Smooth muscle cell (in vitro differentiated cells): ENCODE data around the gene ZMYM3. TPM values are rescaled to one million over a fixed set of nuclear protein-coding genes. Genes with fewer than 3 reads are reported as not detected.
A peak's percentile ranks its signal among the peaks of the same experiment; 100 is the strongest.

Source experiments
- DNase-seq: peaks from one replicate; lab custom pipeline; 2025; ENCODE audit not compliant: unreplicated experiment; lab: John Stamatoyannopoulos, UW
- H2AFZ ChIP-seq: fragments of 200-600 bp; sonication (generic); 2 replicates; pipeline ENCODE4 v1.6.0; 2016; ENCODE audit warnings: antibody characterized with exemption, low read depth, mild to moderate bottlenecking
- H3F3A ChIP-seq: fragments of 200-600 bp; sonication (generic); 2 replicates; pipeline ENCODE4 v1.6.0; 2017; ENCODE audit warnings: antibody characterized with exemption, low read depth
- H3K27ac ChIP-seq: fragments of 200-600 bp; sonication (generic); 2 replicates; pipeline ENCODE4 v1.5.1; 2016; ENCODE audit warnings: low read depth, mild to moderate bottlenecking
- H3K27me3 ChIP-seq: fragments of 200-600 bp; sonication (generic); 2 replicates; pipeline ENCODE4 v1.6.1; 2016; ENCODE audit warnings: low read depth, mild to moderate bottlenecking
- H3K36me3 ChIP-seq: fragments of 200-600 bp; sonication (generic); 2 replicates; pipeline ENCODE4 v1.5.1; 2016; ENCODE audit warnings: low read depth
- H3K4me1 ChIP-seq: fragments of 200-600 bp; sonication (generic); 2 replicates; pipeline ENCODE4 v1.5.1; 2016; ENCODE audit warnings: low read depth
- H3K4me2 ChIP-seq: fragments of 200-600 bp; sonication (generic); 2 replicates; pipeline ENCODE4 v1.6.0; 2016; ENCODE audit warnings: mild to moderate bottlenecking
- H3K4me3 ChIP-seq: fragments of 200-600 bp; sonication (generic); 2 replicates; pipeline ENCODE4 v1.5.1; 2016; ENCODE audit warnings: mild to moderate bottlenecking
- H3K79me2 ChIP-seq: fragments of 200-600 bp; sonication (generic); 2 replicates; pipeline ENCODE4 v1.6.0; 2016; ENCODE audit warnings: low read depth, mild to moderate bottlenecking
- H3K9ac ChIP-seq: fragments of 200-600 bp; sonication (generic); 2 replicates; pipeline ENCODE4 v1.6.0; 2016; ENCODE audit warnings: low read depth
- H3K9me3 ChIP-seq: fragments of 200-600 bp; sonication (generic); replicated peaks from 2 replicates; pipeline ENCODE4 v1.5.1; 2016; ENCODE audit warnings: low read depth
- H4K20me1 ChIP-seq: fragments of 200-600 bp; sonication (generic); 2 replicates; pipeline ENCODE4 v1.6.0; 2016; ENCODE audit warnings: low read depth
- WGBS: methylation state at CpG from one replicate; pipeline ENCODE4 v1.1.7; 2016; ENCODE audit warnings: low lambda C conversion rate; 5-methylcytosine and 5-hydroxymethylcytosine counted together
- polyA plus RNA-seq: library from polyadenylated mRNA; unstranded; fragments of >200 nt; fragmentation: Nextera tagmentation; extraction: Ambion mirVana; gene quantifications from 2 replicates; pipeline ENCODE4 v1.2.1, GENCODE V29; 2016
- total RNA-seq: library from RNA; depleted of rRNA; stranded (reverse); fragments of >200 nt; gene quantifications from 2 replicates; pipeline ENCODE4 v1.2.3, GENCODE V29; 2014
- TF ChIP-seq, protein P1 (sequence below): fragments of 200-600 bp; sonication (generic); IDR thresholded peaks from 2 replicates; pipeline ENCODE4 v1.5.1; 2017; ENCODE audit warnings: borderline replicate concordance, mild to moderate bottlenecking, antibody characterized with exemption; ENCODE audit not compliant: insufficient read depth, poor library complexity, severe bottlenecking

Gene ZMYM3
- total and polyA plus RNA-seq, 2 experiments from 2014 or later: 9.0 to 29.5 TPM

DNA sequence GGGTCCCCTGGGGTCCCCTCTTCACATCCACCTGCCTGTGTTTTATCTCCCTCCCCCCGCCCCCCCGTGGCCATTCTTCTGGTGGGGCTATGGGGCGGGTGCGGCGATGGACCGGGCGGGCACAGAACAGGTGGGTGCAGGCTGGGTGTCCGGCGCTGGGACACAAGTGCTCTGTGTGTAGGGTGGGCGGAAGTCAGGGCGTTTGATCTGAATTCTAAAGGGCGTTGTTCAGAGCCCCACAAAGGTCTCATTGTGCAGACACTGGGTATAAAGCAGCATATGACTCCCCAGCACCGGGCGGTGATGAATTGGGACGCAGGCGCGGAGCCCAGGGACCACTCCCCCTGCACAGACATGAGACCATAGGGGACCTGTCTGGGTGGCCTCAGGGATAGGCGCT lies 31.0 kb downstream of the ZMYM3 start, which contains the start of gene GJB1:
Gene GJB1, plus strand, starts transcription at position 296 of the 400 bp plus-strand sequence. CDS start 484 bp downstream, outside the sequence.
- H3K9ac ChIP-seq: no peak within 1 kb of the TSS
- no peaks in the 10 kb centered on the region for H3K27me3 ChIP-seq
- H3K4me2 ChIP-seq: no peak within 1 kb of the TSS
- no peak within 1 kb of the TSS for H2AFZ ChIP-seq
- H3K36me3 ChIP-seq: no peaks in the 10 kb centered on the region
- TF ChIP-seq, protein P1, sequence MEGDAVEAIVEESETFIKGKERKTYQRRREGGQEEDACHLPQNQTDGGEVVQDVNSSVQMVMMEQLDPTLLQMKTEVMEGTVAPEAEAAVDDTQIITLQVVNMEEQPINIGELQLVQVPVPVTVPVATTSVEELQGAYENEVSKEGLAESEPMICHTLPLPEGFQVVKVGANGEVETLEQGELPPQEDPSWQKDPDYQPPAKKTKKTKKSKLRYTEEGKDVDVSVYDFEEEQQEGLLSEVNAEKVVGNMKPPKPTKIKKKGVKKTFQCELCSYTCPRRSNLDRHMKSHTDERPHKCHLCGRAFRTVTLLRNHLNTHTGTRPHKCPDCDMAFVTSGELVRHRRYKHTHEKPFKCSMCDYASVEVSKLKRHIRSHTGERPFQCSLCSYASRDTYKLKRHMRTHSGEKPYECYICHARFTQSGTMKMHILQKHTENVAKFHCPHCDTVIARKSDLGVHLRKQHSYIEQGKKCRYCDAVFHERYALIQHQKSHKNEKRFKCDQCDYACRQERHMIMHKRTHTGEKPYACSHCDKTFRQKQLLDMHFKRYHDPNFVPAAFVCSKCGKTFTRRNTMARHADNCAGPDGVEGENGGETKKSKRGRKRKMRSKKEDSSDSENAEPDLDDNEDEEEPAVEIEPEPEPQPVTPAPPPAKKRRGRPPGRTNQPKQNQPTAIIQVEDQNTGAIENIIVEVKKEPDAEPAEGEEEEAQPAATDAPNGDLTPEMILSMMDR: no peak
- H4K20me1 ChIP-seq: no peaks in the 10 kb centered on the region
- no peak within 1 kb of the TSS for H3K27ac ChIP-seq
- no peaks in the 10 kb centered on the region for H3K79me2 ChIP-seq
- H3F3A ChIP-seq: no peaks in the 10 kb centered on the region
- H3K4me3 ChIP-seq: no peak within 1 kb of the TSS
- DNase-seq: no peak
- WGBS: 75% methylated on average over 9 of the region's 18 CpGs
- H3K4me1 ChIP-seq: no peaks in the 10 kb centered on the region
- no peaks in the 10 kb centered on the region for H3K9me3 ChIP-seq

DNA sequence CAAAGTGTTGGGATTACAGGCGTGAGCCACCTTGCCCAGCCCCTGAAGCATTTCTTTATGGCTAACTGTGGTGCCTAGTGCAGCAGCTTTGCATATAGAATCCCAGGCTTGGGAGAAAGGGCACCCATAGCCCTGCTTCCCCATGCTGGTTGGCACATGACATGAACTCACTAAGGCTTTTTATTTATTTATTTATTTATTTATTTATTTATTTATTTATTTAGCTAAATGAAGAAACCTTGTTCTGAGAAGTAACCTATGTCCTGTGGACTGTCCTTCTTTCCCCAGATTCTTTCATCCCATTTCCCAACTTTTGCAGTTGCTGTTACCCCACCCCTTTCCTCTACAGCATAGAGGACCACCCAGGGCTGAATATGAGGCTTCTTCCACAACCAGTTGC lies 32.8 kb downstream of the ZMYM3 start:
- H3K9me3 ChIP-seq: no peaks in the 10 kb centered on the region
- no peak overlapping the region for H2AFZ ChIP-seq
- no peak overlapping the region for H3K4me3 ChIP-seq
- H3K27me3 ChIP-seq: no peaks in the 10 kb centered on the region
- no peaks in the 10 kb centered on the region for H3F3A ChIP-seq
- H3K4me1 ChIP-seq: no peaks in the 10 kb centered on the region
- no peaks in the 10 kb centered on the region for H4K20me1 ChIP-seq
- no peak for DNase-seq
- TF ChIP-seq, protein P1: no peak
- H3K4me2 ChIP-seq: no peak overlapping the region
- no peak overlapping the region for H3K9ac ChIP-seq
- H3K36me3 ChIP-seq: no peaks in the 10 kb centered on the region
- no peak overlapping the region for H3K27ac ChIP-seq
- 86% methylated on average over 1 of the region's 1 CpG for WGBS
- H3K79me2 ChIP-seq: no peaks in the 10 kb centered on the region

DNA sequence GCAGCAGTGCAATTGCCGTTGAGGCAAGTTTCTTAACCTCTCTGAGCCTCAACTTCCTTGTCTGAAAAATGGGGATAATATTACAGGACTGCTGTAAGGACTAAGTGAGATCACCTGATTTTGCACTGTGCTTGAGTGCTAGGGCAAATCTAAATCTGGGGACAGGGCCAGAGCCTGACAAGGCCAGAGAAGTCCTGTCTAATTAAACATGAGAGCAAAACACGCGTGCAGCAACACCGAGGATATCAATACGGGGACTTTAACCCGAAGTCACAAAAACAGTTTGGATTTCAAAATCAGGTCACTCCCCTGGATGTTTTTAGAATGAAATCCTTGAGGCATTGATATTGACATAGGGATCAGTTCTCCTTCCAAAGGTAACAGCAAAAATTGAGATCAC lies 36.6 kb downstream of the ZMYM3 start:
- Histone ChIP-seq H3K4me2 (no peak overlapping the region), H3K27ac (no peak overlapping the region), H2AFZ (no peak overlapping the region), H3K27me3 (no peaks in the 10 kb centered on the region), H3K4me3 (no peak overlapping the region), H3K36me3 (no peaks in the 10 kb centered on the region), H3K79me2 (no peaks in the 10 kb centered on the region), H3K9me3 (no peaks in the 10 kb centered on the region), H3F3A (no peaks in the 10 kb centered on the region), H4K20me1 (no peaks in the 10 kb centered on the region), H3K4me1 (no peaks in the 10 kb centered on the region), H3K9ac (no peak overlapping the region)
- no peak for DNase-seq
- 95% methylated on average over 6 of the region's 6 CpGs for WGBS
- TF ChIP-seq, protein P1: no peak

DNA sequence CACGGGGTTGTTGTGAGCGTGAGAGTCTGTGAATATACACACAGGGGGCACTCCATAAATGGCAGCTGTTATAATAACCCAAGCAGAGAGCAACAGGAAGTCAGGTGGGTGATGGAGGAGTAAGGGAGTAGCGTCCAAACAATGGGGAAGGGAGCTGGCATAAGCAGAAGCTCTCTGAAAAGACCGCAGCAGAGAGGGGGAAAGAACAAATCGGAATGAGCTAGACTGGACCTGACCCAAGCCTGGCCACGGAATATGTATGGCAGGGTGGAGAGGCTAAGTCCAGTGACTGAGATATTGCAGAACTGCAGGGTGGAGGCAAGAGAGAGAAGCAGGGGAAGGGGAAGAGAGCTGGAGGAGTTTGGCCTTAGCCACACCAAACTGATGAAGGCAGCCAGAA lies 37.5 kb downstream of the ZMYM3 start:
- TF ChIP-seq, protein P1: no peak
- Histone ChIP-seq H3K9me3 (no peaks in the 10 kb centered on the region), H3K9ac (no peak overlapping the region), H2AFZ (no peak overlapping the region), H4K20me1 (no peaks in the 10 kb centered on the region), H3K4me1 (no peaks in the 10 kb centered on the region), H3K79me2 (no peaks in the 10 kb centered on the region), H3K36me3 (no peaks in the 10 kb centered on the region), H3K27ac (no peak overlapping the region), H3K27me3 (no peaks in the 10 kb centered on the region), H3F3A (no peaks in the 10 kb centered on the region), H3K4me2 (no peak overlapping the region), H3K4me3 (peak overlapping the region; percentile 16)
- WGBS: 67% methylated on average over 6 of the region's 6 CpGs
- DNase-seq: no peak
